OCI-LY1 (cell line): ENCODE results near the gene PACRG.

ENCODE experiments used
- EZH2 ChIP-seq: fragments of 200-600 bp; sonication (generic), shearing (Covaris generic); IDR thresholded peaks from 2 replicates; pipeline ENCODE4 v1.8.0; 2017; ENCODE audit warnings: borderline replicate concordance, mixed run types, mild to moderate bottlenecking, antibody characterized with exemption, low read length, moderate library complexity, mixed read lengths
- TF ChIP-seq, protein P1 (sequence below): fragments of 200-600 bp; sonication (generic), shearing (Covaris generic); IDR thresholded peaks from 2 replicates; pipeline ENCODE4 v1.5.1; 2017; ENCODE audit warnings: mild to moderate bottlenecking, antibody characterized with exemption, low read length, moderate library complexity, mixed read lengths

DNA sequence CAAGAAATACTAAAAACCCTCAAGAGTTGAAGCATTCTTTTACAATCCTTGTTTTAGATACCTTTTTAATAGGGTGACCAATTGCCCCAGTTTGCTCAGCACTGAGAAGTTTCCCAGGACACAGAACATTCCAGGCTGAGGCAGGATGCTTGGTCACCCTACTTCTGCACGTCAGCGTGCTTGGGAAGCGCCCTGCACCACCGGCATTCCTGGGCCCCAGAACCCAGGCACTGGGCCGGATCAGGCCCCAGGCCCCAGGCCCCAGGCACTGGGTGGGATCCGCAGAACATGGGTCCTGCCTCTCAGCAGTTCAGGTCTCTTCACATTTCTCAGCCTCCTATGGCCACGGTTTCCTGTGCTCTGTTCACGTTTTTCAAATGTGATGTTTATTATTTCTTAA, 472.9 kb downstream of the PACRG start:
- TF ChIP-seq, protein P1, sequence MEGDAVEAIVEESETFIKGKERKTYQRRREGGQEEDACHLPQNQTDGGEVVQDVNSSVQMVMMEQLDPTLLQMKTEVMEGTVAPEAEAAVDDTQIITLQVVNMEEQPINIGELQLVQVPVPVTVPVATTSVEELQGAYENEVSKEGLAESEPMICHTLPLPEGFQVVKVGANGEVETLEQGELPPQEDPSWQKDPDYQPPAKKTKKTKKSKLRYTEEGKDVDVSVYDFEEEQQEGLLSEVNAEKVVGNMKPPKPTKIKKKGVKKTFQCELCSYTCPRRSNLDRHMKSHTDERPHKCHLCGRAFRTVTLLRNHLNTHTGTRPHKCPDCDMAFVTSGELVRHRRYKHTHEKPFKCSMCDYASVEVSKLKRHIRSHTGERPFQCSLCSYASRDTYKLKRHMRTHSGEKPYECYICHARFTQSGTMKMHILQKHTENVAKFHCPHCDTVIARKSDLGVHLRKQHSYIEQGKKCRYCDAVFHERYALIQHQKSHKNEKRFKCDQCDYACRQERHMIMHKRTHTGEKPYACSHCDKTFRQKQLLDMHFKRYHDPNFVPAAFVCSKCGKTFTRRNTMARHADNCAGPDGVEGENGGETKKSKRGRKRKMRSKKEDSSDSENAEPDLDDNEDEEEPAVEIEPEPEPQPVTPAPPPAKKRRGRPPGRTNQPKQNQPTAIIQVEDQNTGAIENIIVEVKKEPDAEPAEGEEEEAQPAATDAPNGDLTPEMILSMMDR: no peak
- TF ChIP-seq EZH2: no peak
